ENCODE results near the gene NCEH1. TPM values are rescaled to one million over a fixed set of nuclear protein-coding genes. Genes with fewer than 3 reads are reported as not detected.

The NCEH1 gene
- total and polyA plus RNA-seq, 2 of the 4 experiments (the other 2 are of a cell fraction), result 22.3 to 23.3 TPM

GRCh38 chr3:172713316-172713715, 2.4 kb upstream of the NCEH1 start:
- H2BK120ac ChIP-seq (ENCODE audit: low read depth, low read length), result no peak overlapping the region
- POLR2A ChIA-PET (ENCODE audit: unreplicated experiment), result no interaction called here

More at GRCh38 chr3:172713316-172713715, 2.4 kb upstream of the NCEH1 start:
- Histone ChIP-seq H2AK5ac (ENCODE audit: low read depth, low read length) (no peak overlapping the region; the same call in 1 of the 2 replicates), H3K23ac (ENCODE audit: low read depth, low read length) (no peak overlapping the region), H3K27me3 (ENCODE audit: control insufficient read depth, insufficient read depth, low read length) (no peaks in the 10 kb centered on the region), H3K36me3 (ENCODE audit: control insufficient read depth, insufficient read depth, low read length) (no peaks in the 10 kb centered on the region), H3K4ac (ENCODE audit: low read depth, low read length) (no peak overlapping the region), H4K5ac (ENCODE audit: low read depth, low read length) (no peak overlapping the region), H2BK5ac (ENCODE audit: low read depth, low read length, poor library complexity, severe bottlenecking) (no peak overlapping the region), H3K9ac (ENCODE audit: low read depth, low read length) (no peak overlapping the region), H3K56ac (ENCODE audit: extremely low read depth, insufficient read depth, low read length) (no peak overlapping the region), H3K9me3 (ENCODE audit: control insufficient read depth, insufficient read depth, low read length) (no peaks in the 10 kb centered on the region), H4K8ac (ENCODE audit: low read depth in 2 of 2, low read length in 2 of 2) (no peak overlapping the region), H3K79me1 (ENCODE audit: low read depth in 1 of 2, low read length in 2 of 2) (peaks cover 11 to 23% of the 10 kb centered on the region in 2 experiments; a peak in 3 of 4 replicates), H2BK15ac (ENCODE audit: low read depth, low read length) (no peak overlapping the region), H3K18ac (ENCODE audit: low read depth, low read length) (no peak overlapping the region), H2AK9ac (replicated peaks; ENCODE audit: low read depth, low read length, poor library complexity) (no peak overlapping the region), H3K9me1 (ENCODE audit: insufficient read depth, low read length) (0 out of 2 replicates have a peak, but pooled peaks cover 3% of the 10 kb centered on the region), H3K4me2 (ENCODE audit: low read depth, low read length) (no peak overlapping the region), H4K20me1 (ENCODE audit: insufficient read depth, low read length) (no peaks in the 10 kb centered on the region; the same call in 1 of the 2 replicates), H3K14ac (replicated peaks; ENCODE audit: low read depth, low read length) (0 out of 2 replicates have a peak overlapping the region, but pooled peaks have one; percentile 74), H2BK20ac (ENCODE audit: low read depth, low read length) (peak overlapping the region; percentile 74), H3K27ac (ENCODE audit: insufficient read depth, low read length) (no peak overlapping the region), H2AFZ (replicated peaks; ENCODE audit: low read length, poor library complexity) (no peak overlapping the region), H3K4me1 (ENCODE audit: control insufficient read depth, insufficient read depth, low read length) (peaks cover 6% of the 10 kb centered on the region), H3K4me3 (ENCODE audit: insufficient read depth, low read depth, low read length) (no peak overlapping the region), H4K91ac (ENCODE audit: insufficient read depth, low read depth, low read length) (no peak overlapping the region)
- intact Hi-C loops (cut with micrococcal nuclease), result loop anchor here (2.0 kb wide), 1 partner anchor 17 kb away; no protein-coding TSS in a partner anchor
- CTCF ChIA-PET, result interaction anchor here (0.7 kb wide), 1 partner anchor 37 kb away, joined by 3 read pairs; the partner anchor contains the start of gene ECT2
- no TSS peak for BruUV-seq (replicated peaks)
- in situ Hi-C loops (cut with MboI; ENCODE audit: low sequenced_read_pairs), result no loop called here
- no peak for ATAC-seq (ENCODE audit: low read depth)
- DNase-seq, result no peak
- dilution Hi-C loops (cut with HindIII; ENCODE audit: low sequenced_read_pairs, unreplicated experiment), result no loop called here
- WGBS, 2 experiments (ENCODE audit: extremely low coverage in 2 of 2, insufficient read length in 1 of 2), result no CpG with 5 or more reads among the region's 3 CpGs
- no peak for TF ChIP-seq FOS (IDR thresholded peaks at IDR 0.05; ENCODE audit: low read depth, low read length)

Measured in IMR-90 (cell line).